Trophoblast cell (in vitro differentiated cells and primary cell): Measurements from ENCODE around the gene PRSS23.

Source experiments
- DNase-seq, 2 donors: peaks; one replicate each; pipeline ENCODE4 v3.0.0-alpha.2; 2016
- H2AFZ ChIP-seq: 2 replicates; pipeline ENCODE4 v1.6.1; 2013; ENCODE audit warnings: low read length, moderate library complexity, mild to moderate bottlenecking; ENCODE audit not compliant: insufficient read depth, poor library complexity
- H2AK5ac ChIP-seq: 2 replicates; pipeline ENCODE4 v1.6.1; 2013; ENCODE audit warnings: mild to moderate bottlenecking, low read length
- H2BK120ac ChIP-seq: 2 replicates; pipeline ENCODE4 v1.6.1; 2013; ENCODE audit warnings: low read length, mild to moderate bottlenecking, moderate library complexity; ENCODE audit not compliant: insufficient read depth, poor library complexity
- H2BK12ac ChIP-seq: 2 replicates; pipeline ENCODE4 v1.6.1; 2013; ENCODE audit warnings: mild to moderate bottlenecking, low read length, moderate library complexity
- H2BK5ac ChIP-seq: 2 replicates; pipeline ENCODE4 v1.6.1; 2013; ENCODE audit warnings: low read length, low read depth, moderate library complexity, mild to moderate bottlenecking; ENCODE audit not compliant: poor library complexity
- H3K14ac ChIP-seq: 2 replicates; pipeline ENCODE4 v1.6.1; 2013; ENCODE audit warnings: mild to moderate bottlenecking, low read length
- H3K18ac ChIP-seq: 2 replicates; pipeline ENCODE4 v1.6.1; 2013; ENCODE audit warnings: mild to moderate bottlenecking, low read length
- H3K23ac ChIP-seq: 2 replicates; pipeline ENCODE4 v1.6.1; 2013; ENCODE audit warnings: low read length
- H3K27ac ChIP-seq: 2 replicates; pipeline ENCODE4 v1.5.1; 2013; ENCODE audit warnings: low read depth, mild to moderate bottlenecking, inconsistent platforms, low read length, moderate library complexity
- H3K27me3 ChIP-seq: 2 replicates; pipeline ENCODE4 v1.6.1; 2013; ENCODE audit warnings: inconsistent platforms, mild to moderate bottlenecking, low read length, moderate library complexity; ENCODE audit not compliant: insufficient read depth
- H3K36me3 ChIP-seq, 2 experiments: 1 replicate in 1 of 2; 2 replicates in 1 of 2; pipeline ENCODE4 v1.6.1; 2013; ENCODE audit warnings: low read length in 2 of 2, mild to moderate bottlenecking in 2 of 2, moderate library complexity in 1 of 2; ENCODE audit not compliant: insufficient read depth in 2 of 2, control insufficient read depth in 1 of 2
- H3K4ac ChIP-seq: 2 replicates; pipeline ENCODE4 v1.6.1; 2013; ENCODE audit warnings: low read depth, mild to moderate bottlenecking, low read length, moderate library complexity
- H3K4me1 ChIP-seq, 2 experiments: 1 replicate in 1 of 2; 2 replicates in 1 of 2; pipeline ENCODE4 v1.6.1; 2013; ENCODE audit warnings: low read length in 2 of 2, mild to moderate bottlenecking in 2 of 2, moderate library complexity in 1 of 2; ENCODE audit not compliant: insufficient read depth in 2 of 2, control insufficient read depth in 1 of 2
- H3K4me2 ChIP-seq: 2 replicates; pipeline ENCODE4 v1.6.1; 2013; ENCODE audit warnings: inconsistent platforms, mild to moderate bottlenecking, low read length, moderate library complexity
- H3K4me3 ChIP-seq: 2 replicates; pipeline ENCODE4 v1.5.1; 2013; ENCODE audit warnings: mild to moderate bottlenecking, low read depth, low read length, inconsistent platforms
- H3K79me1 ChIP-seq: one replicate; pipeline ENCODE4 v1.6.1; 2013; ENCODE audit warnings: low read length
- H3K79me2 ChIP-seq: 2 replicates; pipeline ENCODE4 v1.6.1; 2013; ENCODE audit warnings: low read length, mild to moderate bottlenecking; ENCODE audit not compliant: control insufficient read depth, insufficient read depth, poor library complexity
- H3K9ac ChIP-seq: 2 replicates; pipeline ENCODE4 v1.6.1; 2013; ENCODE audit warnings: mild to moderate bottlenecking, low read length
- H3K9me3 ChIP-seq: 2 replicates; pipeline ENCODE4 v1.6.1; 2013; ENCODE audit warnings: low read depth, mild to moderate bottlenecking, control low read depth, inconsistent platforms, low read length; ENCODE audit not compliant: insufficient read depth
- H4K12ac ChIP-seq: 2 replicates; pipeline ENCODE4 v1.6.1; 2013; ENCODE audit warnings: low read depth, mild to moderate bottlenecking, low read length, moderate library complexity
- H4K8ac ChIP-seq: 2 replicates; pipeline ENCODE4 v1.6.1; 2013; ENCODE audit warnings: low read depth, mild to moderate bottlenecking, low read length, moderate library complexity
- H4K91ac ChIP-seq: one replicate; pipeline ENCODE4 v1.6.1; 2013; ENCODE audit warnings: low read depth, mild to moderate bottlenecking, low read length, moderate library complexity
- WGBS: extraction: QIAGEN DNeasy Blood & Tissue Kit; methylation state at CpG from one replicate; pipeline ENCODE4 v1.1.7; 2013; ENCODE audit warnings: missing lambda C conversion rate; ENCODE audit not compliant: insufficient read length, insufficient coverage; ENCODE audit errors: extremely low coverage; 5-methylcytosine and 5-hydroxymethylcytosine counted together

PRSS23 gene

GRCh38 chr11:86798988-86799387, 1.4 kb upstream of the PRSS23 start:
- no CpG with 5 or more reads among the region's 5 CpGs for WGBS
- H2AK5ac ChIP-seq, result no peak overlapping the region
- no peak overlapping the region for H3K27ac ChIP-seq
- H3K36me3 ChIP-seq, result no peaks in the 10 kb centered on the region
- no peak overlapping the region for H3K4me2 ChIP-seq
- H4K12ac ChIP-seq, result no peak overlapping the region
- H2AFZ ChIP-seq, result no peak overlapping the region
- DNase-seq, result no peak
- H3K9ac ChIP-seq, result no peak overlapping the region
- H3K4me3 ChIP-seq, result no peak overlapping the region
- no peak overlapping the region for H4K8ac ChIP-seq
- no peak overlapping the region for H3K14ac ChIP-seq
- no peaks in the 10 kb centered on the region for H3K27me3 ChIP-seq
- H3K4ac ChIP-seq, result no peak overlapping the region
- peaks cover 8% of the 10 kb centered on the region for H3K79me2 ChIP-seq
- H2BK12ac ChIP-seq, result no peak overlapping the region
- H3K18ac ChIP-seq, result no peak overlapping the region
- peaks cover 5 to 6% of the 10 kb centered on the region in 2 experiments for H3K4me1 ChIP-seq
- H3K79me1 ChIP-seq, result peaks cover 14% of the 10 kb centered on the region
- no peak overlapping the region for H3K23ac ChIP-seq
- H2BK120ac ChIP-seq, result no peak overlapping the region
- no peak overlapping the region for H4K91ac ChIP-seq
- H3K9me3 ChIP-seq, result no peaks in the 10 kb centered on the region
- H2BK5ac ChIP-seq, result no peak overlapping the region

- Histone ChIP-seq H3K14ac (peak overlapping the region; percentile 85), H2AK5ac (peak overlapping the region; percentile 80), H2AFZ (peak overlapping the region; percentile 61), H2BK5ac (peak overlapping the region; percentile 58), H3K9ac (no peak overlapping the region), H4K12ac (peak overlapping the region; percentile 88), H3K79me1 (peaks cover 14% of the 10 kb centered on the region), H3K27ac (peak overlapping the region; percentile 53), H3K4ac (peak overlapping the region; percentile 71), H3K4me1 (peaks cover 5 to 6% of the 10 kb centered on the region in 2 experiments), H3K9me3 (no peaks in the 10 kb centered on the region), H3K18ac (peak overlapping the region; percentile 92), H3K79me2 (peaks cover 8% of the 10 kb centered on the region), H2BK12ac (peak overlapping the region; percentile 91), H4K91ac (peak overlapping the region; percentile 92), H4K8ac (peak overlapping the region; percentile 88), H2BK120ac (peak overlapping the region; percentile 91), H3K27me3 (no peaks in the 10 kb centered on the region), H3K4me3 (peak overlapping the region; percentile 87), H3K4me2 (peak overlapping the region; percentile 68), H3K36me3 (no peaks in the 10 kb centered on the region), H3K23ac (no peak overlapping the region)
- DNase-seq, result no peak
- WGBS, result no CpG with 5 or more reads among the region's 13 CpGs
Measured at GRCh38 chr11:86799680-86800075, 664 bp upstream of the PRSS23 start.

DNA sequence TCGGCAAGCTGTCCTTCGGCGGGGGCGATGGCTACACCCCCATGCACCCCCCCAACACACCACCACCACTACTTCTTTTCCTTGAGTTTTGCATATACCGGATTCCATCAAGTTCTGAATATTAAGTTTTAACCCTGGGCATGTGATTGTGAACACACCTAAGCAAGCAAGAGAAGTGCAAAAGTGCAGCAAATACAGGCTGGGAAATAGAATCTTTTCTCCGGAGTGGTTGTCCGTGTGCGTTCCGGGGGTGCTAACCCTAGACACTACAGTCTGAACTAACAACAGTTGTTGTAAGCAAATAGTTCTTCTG, 574 bp downstream of the PRSS23 start:
- no peaks in the 10 kb centered on the region for H3K9me3 ChIP-seq
- H3K23ac ChIP-seq, result no peak overlapping the region
- no peak overlapping the region for H4K8ac ChIP-seq
- H2BK120ac ChIP-seq, result peak overlapping the region; percentile 89
- H3K27me3 ChIP-seq, result no peaks in the 10 kb centered on the region
- H4K12ac ChIP-seq, result no peak overlapping the region
- H3K79me1 ChIP-seq, result peaks cover 17% of the 10 kb centered on the region
- peaks cover 0 to 4% of the 10 kb centered on the region in 2 experiments for H3K36me3 ChIP-seq
- H2BK5ac ChIP-seq, result peak overlapping the region; percentile 87
- H2BK12ac ChIP-seq, result no peak overlapping the region
- peak overlapping the region; percentile 89 for H3K9ac ChIP-seq
- no peak for DNase-seq
- peak overlapping the region; percentile 75 for H3K18ac ChIP-seq
- peak overlapping the region; percentile 87 for H3K4me3 ChIP-seq
- H3K4me1 ChIP-seq, result peaks cover 10 to 11% of the 10 kb centered on the region in 2 experiments
- H3K4me2 ChIP-seq, result peak overlapping the region; percentile 65
- H4K91ac ChIP-seq, result peak overlapping the region; percentile 82
- no CpG with 5 or more reads among the region's 9 CpGs for WGBS
- peaks cover 9% of the 10 kb centered on the region for H3K79me2 ChIP-seq
- H2AK5ac ChIP-seq, result no peak overlapping the region
- H2AFZ ChIP-seq, result no peak overlapping the region
- H3K4ac ChIP-seq, result peak overlapping the region; percentile 95
- H3K27ac ChIP-seq, result peak overlapping the region; percentile 67
- H3K14ac ChIP-seq, result peak overlapping the region; percentile 81

DNA sequence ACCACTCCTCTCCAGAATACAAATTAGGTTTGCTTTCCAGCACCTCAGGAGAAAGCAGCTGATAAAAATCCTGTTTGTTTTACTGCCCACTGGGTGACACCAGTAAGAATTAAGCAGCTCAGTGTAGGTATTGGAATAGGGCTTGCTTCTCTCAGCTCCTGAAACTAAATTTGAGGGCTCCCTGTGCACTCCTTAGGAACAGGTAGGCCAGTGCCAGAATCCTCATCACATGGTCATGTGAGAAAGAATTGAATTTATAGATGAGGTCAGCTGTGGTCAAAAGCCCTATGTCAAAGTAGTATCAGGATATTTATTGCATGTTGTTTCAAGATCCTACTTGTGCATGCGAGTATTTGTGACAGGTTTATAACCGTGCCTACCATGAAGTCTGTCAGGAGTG, 1.0 kb downstream of the PRSS23 start:
- H3K79me2 ChIP-seq, result peaks cover 9% of the 10 kb centered on the region
- no peak overlapping the region for H2AK5ac ChIP-seq
- H3K4me3 ChIP-seq, result peak overlapping the region; percentile 52
- H2BK5ac ChIP-seq, result no peak overlapping the region
- peak overlapping the region; percentile 65 for H3K4me2 ChIP-seq
- H2BK12ac ChIP-seq, result no peak overlapping the region
- H2AFZ ChIP-seq, result no peak overlapping the region
- no peaks in the 10 kb centered on the region for H3K27me3 ChIP-seq
- peak overlapping the region; percentile 46 for H3K9ac ChIP-seq
- DNase-seq, result no peak
- H3K79me1 ChIP-seq, result peaks cover 17% of the 10 kb centered on the region
- no peak overlapping the region for H3K23ac ChIP-seq
- no peak overlapping the region for H4K12ac ChIP-seq
- no peak overlapping the region for H4K91ac ChIP-seq
- H3K36me3 ChIP-seq, result peaks cover 0 to 5% of the 10 kb centered on the region in 2 experiments
- H2BK120ac ChIP-seq, result no peak overlapping the region
- WGBS, result no CpG with 5 or more reads among the region's 2 CpGs
- no peaks in the 10 kb centered on the region for H3K9me3 ChIP-seq
- peaks cover 10 to 15% of the 10 kb centered on the region in 2 experiments for H3K4me1 ChIP-seq
- peak overlapping the region; percentile 48 for H3K4ac ChIP-seq
- no peak overlapping the region for H4K8ac ChIP-seq
- H3K18ac ChIP-seq, result no peak overlapping the region
- H3K14ac ChIP-seq, result no peak overlapping the region
- peak overlapping the region; percentile 6 for H3K27ac ChIP-seq
